GM06990 (cell line): ENCODE results near the gene KCNQ1OT1.

Source experiments
- DNase-seq: peaks from one replicate; pipeline ENCODE4 v3.0.0-alpha.2; 2011; ENCODE audit not compliant: insufficient read length; ENCODE audit errors: extremely low read depth
- H3K27me3 ChIP-seq: replicated peaks from 2 replicates; pipeline ENCODE4 v1.6.0; 2011; ENCODE audit warnings: low read length; ENCODE audit not compliant: control insufficient read depth, insufficient read depth
- H3K36me3 ChIP-seq: 2 replicates; pipeline ENCODE4 v1.5.1; 2011; ENCODE audit warnings: low read length; ENCODE audit not compliant: control insufficient read depth, insufficient read depth
- H3K4me3 ChIP-seq: replicated peaks from 2 replicates; pipeline ENCODE4 v1.5.1; 2011; ENCODE audit warnings: low read depth, mild to moderate bottlenecking, control low read depth, low read length
- TF ChIP-seq, protein P1 (sequence below): IDR thresholded peaks from 2 replicates; pipeline ENCODE4 v1.5.1; 2011; ENCODE audit warnings: low read length, control low read depth, mild to moderate bottlenecking, inconsistent platforms; ENCODE audit not compliant: insufficient read depth, poor library complexity, severe bottlenecking

KCNQ1OT1 gene

DNA sequence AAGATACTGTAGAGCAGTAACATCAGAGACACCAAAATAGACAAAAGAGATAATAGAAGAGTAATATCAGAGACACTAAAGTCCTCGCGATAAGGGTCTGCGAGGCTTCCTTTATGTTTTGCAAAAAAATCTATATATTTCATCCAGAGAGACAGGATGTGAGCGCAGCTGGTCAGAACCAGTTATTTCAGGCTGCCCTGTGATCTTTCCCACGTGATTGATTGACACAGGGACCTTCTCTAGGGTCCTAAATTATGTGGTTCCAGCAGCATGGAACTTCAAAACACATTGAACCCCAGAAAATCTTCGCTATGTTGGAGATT lies 136.9 kb downstream of the KCNQ1OT1 start:
- DNase-seq, result no peak
- Histone ChIP-seq H3K36me3 (no peaks in the 10 kb centered on the region), H3K27me3 (no peaks in the 10 kb centered on the region; the same call in 1 of the 2 replicates), H3K4me3 (no peak overlapping the region)
- TF ChIP-seq, protein P1, sequence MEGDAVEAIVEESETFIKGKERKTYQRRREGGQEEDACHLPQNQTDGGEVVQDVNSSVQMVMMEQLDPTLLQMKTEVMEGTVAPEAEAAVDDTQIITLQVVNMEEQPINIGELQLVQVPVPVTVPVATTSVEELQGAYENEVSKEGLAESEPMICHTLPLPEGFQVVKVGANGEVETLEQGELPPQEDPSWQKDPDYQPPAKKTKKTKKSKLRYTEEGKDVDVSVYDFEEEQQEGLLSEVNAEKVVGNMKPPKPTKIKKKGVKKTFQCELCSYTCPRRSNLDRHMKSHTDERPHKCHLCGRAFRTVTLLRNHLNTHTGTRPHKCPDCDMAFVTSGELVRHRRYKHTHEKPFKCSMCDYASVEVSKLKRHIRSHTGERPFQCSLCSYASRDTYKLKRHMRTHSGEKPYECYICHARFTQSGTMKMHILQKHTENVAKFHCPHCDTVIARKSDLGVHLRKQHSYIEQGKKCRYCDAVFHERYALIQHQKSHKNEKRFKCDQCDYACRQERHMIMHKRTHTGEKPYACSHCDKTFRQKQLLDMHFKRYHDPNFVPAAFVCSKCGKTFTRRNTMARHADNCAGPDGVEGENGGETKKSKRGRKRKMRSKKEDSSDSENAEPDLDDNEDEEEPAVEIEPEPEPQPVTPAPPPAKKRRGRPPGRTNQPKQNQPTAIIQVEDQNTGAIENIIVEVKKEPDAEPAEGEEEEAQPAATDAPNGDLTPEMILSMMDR, result no peak

DNA sequence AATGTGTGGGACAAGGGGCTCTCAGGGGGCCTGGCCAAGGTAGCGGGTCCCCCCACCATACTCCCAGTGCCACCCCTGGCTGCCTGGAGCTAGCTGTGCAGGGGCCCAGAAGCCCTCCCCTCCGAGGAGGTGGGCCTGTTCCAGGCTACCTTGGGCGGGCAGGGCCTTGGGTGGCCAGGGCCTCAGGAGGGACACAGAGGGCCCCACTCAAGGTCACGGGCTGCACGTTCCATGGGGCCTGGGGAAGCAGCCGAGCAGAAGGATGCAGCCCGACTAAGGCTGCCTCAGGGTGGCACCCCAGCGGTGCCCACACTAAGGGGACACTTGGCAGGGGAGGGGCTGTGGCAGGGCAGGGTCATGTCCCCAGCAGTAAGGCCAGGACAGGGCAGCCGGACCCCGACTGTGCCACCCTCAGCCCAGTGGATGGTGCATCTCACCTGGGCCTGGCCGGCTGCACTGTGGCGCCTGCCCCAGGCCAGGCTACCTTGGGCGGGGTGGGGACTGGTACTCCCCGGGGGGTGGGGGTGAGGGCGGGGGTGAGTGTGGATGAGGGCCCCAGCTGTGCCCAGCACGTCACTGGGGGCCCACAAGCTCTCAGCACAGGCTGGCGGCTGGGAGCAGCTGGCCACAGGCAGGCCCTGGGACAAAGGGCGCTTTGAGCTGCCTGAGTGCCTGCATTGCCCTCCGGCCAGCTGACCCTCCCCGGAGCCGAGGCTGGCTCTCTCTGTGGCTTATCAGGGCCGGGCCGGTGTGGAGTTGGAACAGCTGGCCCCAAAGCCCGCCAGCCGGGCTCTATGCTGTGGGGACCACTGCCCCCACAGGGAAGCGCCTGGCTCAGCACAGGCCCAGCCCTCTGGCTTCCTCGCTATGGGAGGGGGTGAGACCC lies 137.9 kb downstream of the KCNQ1OT1 start:
- no peak overlapping the region for H3K4me3 ChIP-seq
- no peaks in the 10 kb centered on the region for H3K36me3 ChIP-seq
- H3K27me3 ChIP-seq, result no peaks in the 10 kb centered on the region; the same call in 1 of the 2 replicates
- TF ChIP-seq, protein P1, result no peak
- no peak for DNase-seq

DNA sequence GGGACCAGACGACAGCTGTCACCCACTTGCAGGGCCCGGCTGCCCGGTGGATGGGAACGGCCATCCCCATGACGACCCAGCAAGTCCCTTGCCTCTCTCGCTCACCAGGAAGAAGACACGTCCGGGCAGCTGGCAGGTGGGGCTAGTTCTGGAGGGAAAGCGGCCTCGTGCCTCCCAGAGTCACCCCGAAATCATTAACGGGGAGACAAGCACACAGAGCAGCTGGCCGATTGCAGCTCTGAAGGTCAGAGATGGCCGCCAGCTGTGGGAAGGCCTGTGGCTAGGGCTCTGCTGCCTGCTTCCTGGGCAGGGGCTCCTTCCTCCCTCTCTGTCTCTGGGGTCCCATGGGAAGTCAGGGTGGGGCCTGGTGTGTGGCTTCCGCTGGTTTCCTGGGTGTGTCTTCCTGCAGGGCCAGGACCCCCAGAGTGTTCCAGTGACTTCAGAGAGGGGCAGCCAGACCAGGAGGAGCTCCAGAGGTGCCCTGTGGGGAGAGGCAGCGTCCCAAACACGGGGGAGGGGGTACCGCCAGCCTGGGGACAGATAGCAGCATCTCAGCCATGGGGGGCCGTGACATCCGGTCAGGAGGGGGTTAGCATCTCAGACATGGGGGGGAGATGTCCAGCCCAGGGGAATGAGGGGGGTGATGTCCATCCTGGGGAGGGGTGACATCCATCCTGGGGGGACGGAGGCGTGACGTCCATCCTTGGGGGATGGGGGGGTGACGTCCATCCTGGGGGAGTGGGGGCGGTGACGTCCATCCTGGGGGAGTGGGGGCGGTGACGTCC lies 140.1 kb downstream of the KCNQ1OT1 start:
- TF ChIP-seq, protein P1, result no peak
- no peak for DNase-seq
- H3K36me3 ChIP-seq, result no peaks in the 10 kb centered on the region
- no peaks in the 10 kb centered on the region; the same call in none of the 2 replicates for H3K27me3 ChIP-seq
- no peak overlapping the region for H3K4me3 ChIP-seq

DNA sequence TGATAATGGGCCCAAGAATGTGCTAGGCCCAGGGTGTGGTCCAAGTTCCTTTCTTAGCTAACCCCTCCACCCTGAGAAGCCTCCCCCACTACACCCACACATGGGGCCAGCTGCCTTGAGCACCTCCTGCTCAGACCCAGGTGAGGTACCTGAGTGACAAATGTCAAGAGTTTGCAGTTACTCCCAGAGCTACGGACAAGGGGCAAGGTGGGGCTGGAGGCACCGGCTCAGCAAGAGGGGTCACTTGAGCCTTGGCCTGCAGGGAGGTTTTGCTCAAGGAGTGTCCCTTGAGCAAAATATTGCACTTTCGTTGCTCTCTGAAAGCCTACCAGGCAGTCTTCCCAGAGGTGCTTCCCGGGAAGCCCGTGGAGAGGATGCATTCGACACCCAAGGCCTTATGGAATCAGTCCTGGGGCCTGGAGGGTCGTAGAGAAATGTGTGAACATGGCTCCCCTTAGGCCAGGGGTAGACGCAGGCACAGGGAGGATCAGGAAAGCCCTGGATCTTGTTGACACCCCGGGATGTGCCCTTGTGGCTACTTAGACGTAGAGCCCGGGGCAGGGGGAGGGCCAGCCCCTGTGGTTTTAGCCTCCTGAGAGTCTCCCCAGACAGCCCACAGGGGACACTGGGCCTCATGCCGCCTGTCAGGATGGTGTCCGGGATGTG lies 140.8 kb downstream of the KCNQ1OT1 start:
- no peak for DNase-seq

DNA sequence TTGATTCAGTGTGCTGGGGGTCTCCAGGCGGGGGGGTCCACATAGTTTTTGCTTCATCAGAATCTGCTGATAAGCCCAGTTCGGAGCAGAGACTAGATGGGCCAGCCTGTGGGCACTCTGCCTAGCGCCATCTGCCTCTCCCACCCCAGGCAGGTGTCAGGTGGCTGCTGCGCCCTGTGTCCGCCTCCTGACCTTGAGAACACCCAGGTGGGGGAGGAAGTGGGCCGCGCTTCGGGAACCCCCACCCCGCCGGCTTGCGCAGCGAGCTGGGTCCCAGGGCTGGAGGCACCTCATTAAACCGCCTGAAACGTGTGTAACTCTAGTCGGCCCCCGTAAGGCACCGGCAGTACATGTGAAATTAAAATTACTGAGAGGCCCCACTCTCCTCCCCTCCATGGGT lies 141.4 kb downstream of the KCNQ1OT1 start:
- TF ChIP-seq, protein P1, result no peak
- Histone ChIP-seq H3K27me3 (no peaks in the 10 kb centered on the region; the same call in 1 of the 2 replicates), H3K4me3 (no peak overlapping the region), H3K36me3 (no peaks in the 10 kb centered on the region)
- no peak for DNase-seq

More for the DNA sequence above, 140.8 kb downstream of the KCNQ1OT1 start:
- no peaks in the 10 kb centered on the region for H3K36me3 ChIP-seq
- TF ChIP-seq, protein P1, result no peak
- no peaks in the 10 kb centered on the region; the same call in none of the 2 replicates for H3K27me3 ChIP-seq
- H3K4me3 ChIP-seq, result no peak overlapping the region
